ENCODE results near the gene ZNF444.

DNA sequence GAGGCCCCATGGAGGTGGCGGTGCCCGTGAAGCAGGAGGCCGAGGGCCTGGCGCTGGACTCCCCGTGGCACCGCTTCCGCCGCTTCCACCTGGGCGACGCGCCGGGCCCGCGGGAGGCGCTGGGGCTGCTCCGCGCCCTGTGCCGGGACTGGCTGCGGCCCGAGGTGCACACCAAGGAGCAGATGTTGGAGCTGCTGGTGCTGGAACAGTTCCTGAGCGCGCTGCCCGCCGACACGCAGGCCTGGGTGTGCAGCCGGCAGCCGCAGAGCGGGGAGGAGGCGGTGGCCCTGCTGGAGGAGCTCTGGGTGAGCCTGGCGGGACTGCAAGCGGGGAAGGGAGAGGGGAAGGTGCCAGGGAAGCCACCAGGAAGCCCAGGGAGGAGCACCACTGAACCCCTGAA, 5.8 kb downstream of the ZNF444 start:
- no peak for TF ChIP-seq EP300 (IDR thresholded peaks at IDR 0.05)
- no peak for TF ChIP-seq POLR2A (IDR thresholded peaks at IDR 0.05)
- TF ChIP-seq, protein P1, sequence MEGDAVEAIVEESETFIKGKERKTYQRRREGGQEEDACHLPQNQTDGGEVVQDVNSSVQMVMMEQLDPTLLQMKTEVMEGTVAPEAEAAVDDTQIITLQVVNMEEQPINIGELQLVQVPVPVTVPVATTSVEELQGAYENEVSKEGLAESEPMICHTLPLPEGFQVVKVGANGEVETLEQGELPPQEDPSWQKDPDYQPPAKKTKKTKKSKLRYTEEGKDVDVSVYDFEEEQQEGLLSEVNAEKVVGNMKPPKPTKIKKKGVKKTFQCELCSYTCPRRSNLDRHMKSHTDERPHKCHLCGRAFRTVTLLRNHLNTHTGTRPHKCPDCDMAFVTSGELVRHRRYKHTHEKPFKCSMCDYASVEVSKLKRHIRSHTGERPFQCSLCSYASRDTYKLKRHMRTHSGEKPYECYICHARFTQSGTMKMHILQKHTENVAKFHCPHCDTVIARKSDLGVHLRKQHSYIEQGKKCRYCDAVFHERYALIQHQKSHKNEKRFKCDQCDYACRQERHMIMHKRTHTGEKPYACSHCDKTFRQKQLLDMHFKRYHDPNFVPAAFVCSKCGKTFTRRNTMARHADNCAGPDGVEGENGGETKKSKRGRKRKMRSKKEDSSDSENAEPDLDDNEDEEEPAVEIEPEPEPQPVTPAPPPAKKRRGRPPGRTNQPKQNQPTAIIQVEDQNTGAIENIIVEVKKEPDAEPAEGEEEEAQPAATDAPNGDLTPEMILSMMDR (IDR thresholded peaks at IDR 0.05), result no peak

Measured in tibial nerve (tissue), 4 donors.